ENCODE data around the gene XPR1. TPM values are rescaled to one million over a fixed set of nuclear protein-coding genes. Genes with fewer than 3 reads are reported as not detected.
"Not testable (repeated sequence)": the region's sequence is repeated elsewhere in the genome, so short reads cannot be mapped to it uniquely, and the experiment has no call there.

Gene XPR1
- total RNA-seq, 3 donors from 2014 or later (not counting 1 experiment from before 2014, with no cell fraction given), result 14.8 to 18.2 (median 16.7) TPM

GRCh38 chr1:180854001-180854400 is 222.2 kb downstream of the XPR1 start:
- no peak for TF ChIP-seq CTCF (IDR thresholded peaks at IDR 0.05)
- peaks cover 29 to 32% of the 10 kb centered on the region in 2 donors for H3K4me1 Mint-ChIP-seq
- WGBS (ENCODE audit: insufficient coverage), result 33% methylated on average over 1 of the region's 2 CpGs
- Histone ChIP-seq H3K27ac (ENCODE audit: low read length) (no peak overlapping the region), H3K4me3 (ENCODE audit: low read length) (no peak overlapping the region), H3K27me3 (ENCODE audit: control insufficient read depth, insufficient read depth, low read length) (no peaks in the 10 kb centered on the region), H3K9me3 (ENCODE audit: control insufficient read depth, insufficient read depth, low read length) (no peaks in the 10 kb centered on the region), H3K4me1 (ENCODE audit: control insufficient read depth, insufficient read depth, low read length) (no peaks in the 10 kb centered on the region), H3K36me3 (ENCODE audit: control insufficient read depth, insufficient read depth, low read length) (no peaks in the 10 kb centered on the region)
- DNase-seq (no peak), ATAC-seq (no peak)
- no peaks in the 10 kb centered on the region for H3K36me3 Mint-ChIP-seq
- intact Hi-C loops (cut with micrococcal nuclease), result no loop called here
- no peaks in the 10 kb centered on the region for H3K9me3 Mint-ChIP-seq
- no peak overlapping the region for H3K4me3 Mint-ChIP-seq
- no peak overlapping the region for H3K27ac Mint-ChIP-seq
- no peaks in the 10 kb centered on the region for H3K27me3 Mint-ChIP-seq (ENCODE audit: low read depth in 2 of 2)

GRCh38 chr1:180854456-180854855 is 222.6 kb downstream of the XPR1 start:
- Histone ChIP-seq H3K27ac (ENCODE audit: low read length) (no peak overlapping the region), H3K4me1 (ENCODE audit: control insufficient read depth, insufficient read depth, low read length) (no peaks in the 10 kb centered on the region), H3K4me3 (ENCODE audit: low read length) (no peak overlapping the region), H3K36me3 (ENCODE audit: control insufficient read depth, insufficient read depth, low read length) (no peaks in the 10 kb centered on the region), H3K27me3 (ENCODE audit: control insufficient read depth, insufficient read depth, low read length) (no peaks in the 10 kb centered on the region), H3K9me3 (ENCODE audit: control insufficient read depth, insufficient read depth, low read length) (no peaks in the 10 kb centered on the region)
- Mint-ChIP-seq H3K27me3 (ENCODE audit: low read depth in 2 of 2) (no peaks in the 10 kb centered on the region), H3K4me3 (no peak overlapping the region), H3K36me3 (no peaks in the 10 kb centered on the region), H3K9me3 (no peaks in the 10 kb centered on the region), H3K27ac (no peak overlapping the region), H3K4me1 (peaks cover 29 to 32% of the 10 kb centered on the region in 2 donors)
- 46% methylated on average over 5 of the region's 5 CpGs for WGBS (ENCODE audit: insufficient coverage)
- intact Hi-C loops (cut with micrococcal nuclease), result no loop called here
- no peak for TF ChIP-seq CTCF (IDR thresholded peaks at IDR 0.05)
- ATAC-seq (no peak), DNase-seq (no peak)

GRCh38 chr1:180857947-180858725 is 226.3 kb downstream of the XPR1 start:
- not testable (repeated sequence) for DNase-seq

GRCh38 chr1:180859306-180859705 is 227.5 kb downstream of the XPR1 start:
- Histone ChIP-seq H3K9me3 (ENCODE audit: control insufficient read depth, insufficient read depth, low read length) (no peaks in the 10 kb centered on the region), H3K4me1 (ENCODE audit: control insufficient read depth, insufficient read depth, low read length) (no peaks in the 10 kb centered on the region), H3K27me3 (ENCODE audit: control insufficient read depth, insufficient read depth, low read length) (no peaks in the 10 kb centered on the region), H3K4me3 (ENCODE audit: low read length) (no peak overlapping the region), H3K36me3 (ENCODE audit: control insufficient read depth, insufficient read depth, low read length) (peaks cover 5% of the 10 kb centered on the region), H3K27ac (ENCODE audit: low read length) (no peak overlapping the region)
- no peaks in the 10 kb centered on the region for H3K27me3 Mint-ChIP-seq (ENCODE audit: low read depth in 2 of 2)
- TF ChIP-seq CTCF (IDR thresholded peaks at IDR 0.05), result no peak
- intact Hi-C loops (cut with micrococcal nuclease), result no loop called here
- H3K4me3 Mint-ChIP-seq, result no peak overlapping the region
- H3K9me3 Mint-ChIP-seq, result no peaks in the 10 kb centered on the region
- no peaks in the 10 kb centered on the region for H3K36me3 Mint-ChIP-seq
- WGBS (ENCODE audit: insufficient coverage), result 89% methylated on average over 1 of the region's 1 CpG
- ATAC-seq (no peak), DNase-seq (no peak)
- H3K27ac Mint-ChIP-seq, result no peak overlapping the region
- peaks cover 1 to 4% of the 10 kb centered on the region in 2 donors for H3K4me1 Mint-ChIP-seq

More at GRCh38 chr1:180857947-180858725, 226.3 kb downstream of the XPR1 start:
- H3K27ac ChIP-seq (ENCODE audit: low read length); intact Hi-C loops (cut with micrococcal nuclease); H3K27me3 Mint-ChIP-seq (ENCODE audit: low read depth in 2 of 2); H3K36me3 Mint-ChIP-seq; ATAC-seq; H3K4me1 ChIP-seq (ENCODE audit: control insufficient read depth, insufficient read depth, low read length); H3K36me3 ChIP-seq (ENCODE audit: control insufficient read depth, insufficient read depth, low read length); H3K27me3 ChIP-seq (ENCODE audit: control insufficient read depth, insufficient read depth, low read length); H3K4me3 ChIP-seq (ENCODE audit: low read length); H3K9me3 ChIP-seq (ENCODE audit: control insufficient read depth, insufficient read depth, low read length); H3K9me3 Mint-ChIP-seq; H3K4me3 Mint-ChIP-seq; H3K27ac Mint-ChIP-seq: not testable (repeated sequence)
- H3K4me1 Mint-ChIP-seq, result peaks cover 13 to 16% of the 10 kb centered on the region in 2 donors
- 70% methylated on average over 5 of the region's 7 CpGs for WGBS (ENCODE audit: insufficient coverage)

Measured in natural killer cell (primary cell).